GM21526 (cell line): ENCODE data around the gene CAMK1G.

ENCODE experiments used
- ATAC-seq: cut with Tn5 transposase; IDR thresholded peaks from one replicate; pipeline ENCODE4 v1.9.1; 2021; ENCODE audit warnings: moderate library complexity; ENCODE audit not compliant: unreplicated experiment, low FRiP score

CAMK1G gene

GRCh38 chr1:209630383-209631225 lies 47.1 kb downstream of the CAMK1G start:
- no peak for ATAC-seq

GRCh38 chr1:209633335-209633997 lies 50.0 kb downstream of the CAMK1G start:
- ATAC-seq, result no peak

- no peak for ATAC-seq
Observed at GRCh38 chr1:209634005-209634737, 50.7 kb downstream of the CAMK1G start.

- ATAC-seq, result no peak
Observed at GRCh38 chr1:209635850-209636249, 52.3 kb downstream of the CAMK1G start.

- no peak for ATAC-seq
Observed at GRCh38 chr1:209641832-209642172, 58.3 kb downstream of the CAMK1G start.

GRCh38 chr1:209642816-209643215 lies 59.3 kb downstream of the CAMK1G start:
- no peak for ATAC-seq

GRCh38 chr1:209643285-209644020 lies 59.9 kb downstream of the CAMK1G start:
- no peak for ATAC-seq

- no peak for ATAC-seq
Observed at GRCh38 chr1:209645574-209646452, 62.3 kb downstream of the CAMK1G start.

- ATAC-seq, result no peak
Observed at GRCh38 chr1:209646558-209646957, 63.0 kb downstream of the CAMK1G start.

GRCh38 chr1:209647156-209647555 lies 63.6 kb downstream of the CAMK1G start:
- no peak for ATAC-seq

- ATAC-seq, result no peak
Observed at GRCh38 chr1:209648346-209648745, 64.8 kb downstream of the CAMK1G start.

GRCh38 chr1:209648931-209649776 lies 65.6 kb downstream of the CAMK1G start:
- ATAC-seq, result no peak

- no peak for ATAC-seq
Observed at GRCh38 chr1:209650454-209650853, 66.9 kb downstream of the CAMK1G start.

GRCh38 chr1:209651138-209651587 lies 67.6 kb downstream of the CAMK1G start:
- ATAC-seq, result no peak

- ATAC-seq, result no peak
Observed at GRCh38 chr1:209652121-209652735, 68.7 kb downstream of the CAMK1G start, which contains the start of gene LAMB3. LAMB3 (minus strand) TSS chr1:209652425; CDS start chr1:209650944, 1,481 bp downstream.

GRCh38 chr1:209652873-209653401 lies 69.4 kb downstream of the CAMK1G start:
- no peak for ATAC-seq

- ATAC-seq, result no peak
Observed at GRCh38 chr1:209653915-209654351, 70.4 kb downstream of the CAMK1G start.
